Mesothelial cell of epicardium (in vitro differentiated cells): ENCODE measurements around the gene AOC2. TPM values are rescaled to one million over a fixed set of nuclear protein-coding genes. Genes with fewer than 3 reads are reported as not detected.
"Not testable (repeated sequence)": the region's sequence is repeated elsewhere in the genome, so short reads cannot be mapped to it uniquely, and the experiment has no call there.

ENCODE experiments used
- DNase-seq, 2 experiments: peaks; one replicate each; pipeline ENCODE4 v3.0.0; 2021; ENCODE audit warnings: low spot score in 2 of 2; ENCODE audit not compliant: unreplicated experiment in 2 of 2
- H3K27ac Mint-ChIP-seq: 2 replicates; pipeline ENCODE4 v1.8.0; 2021; ENCODE audit warnings: mixed read lengths
- H3K27me3 Mint-ChIP-seq: 2 replicates; pipeline ENCODE4 v1.8.0; 2021; ENCODE audit warnings: low read depth, mixed read lengths
- H3K36me3 Mint-ChIP-seq: 2 replicates; pipeline ENCODE4 v1.8.0; 2021; ENCODE audit warnings: mixed read lengths
- H3K4me1 Mint-ChIP-seq: 2 replicates; pipeline ENCODE4 v1.8.0; 2021; ENCODE audit warnings: mixed read lengths
- H3K4me3 Mint-ChIP-seq: 2 replicates; pipeline ENCODE4 v1.8.0; 2021; ENCODE audit warnings: mild to moderate bottlenecking, moderate library complexity, mixed read lengths
- H3K9me3 Mint-ChIP-seq: 2 replicates; pipeline ENCODE4 v1.8.0; 2021; ENCODE audit warnings: mixed read lengths
- CTCF ChIP-seq: fragments of 200-600 bp; sonication (generic); IDR thresholded peaks from one replicate; pipeline ENCODE4 v1.5.0; 2021; ENCODE audit warnings: antibody characterized with exemption; ENCODE audit not compliant: unreplicated experiment
- total RNA-seq: library from RNA; stranded (reverse); gene quantifications from 3 replicates; pipeline ENCODE4 v1.2.1, GENCODE V29; 2021

The AOC2 gene
- total RNA-seq, 1 donor from 2014 or later: 3.4 TPM

DNA sequence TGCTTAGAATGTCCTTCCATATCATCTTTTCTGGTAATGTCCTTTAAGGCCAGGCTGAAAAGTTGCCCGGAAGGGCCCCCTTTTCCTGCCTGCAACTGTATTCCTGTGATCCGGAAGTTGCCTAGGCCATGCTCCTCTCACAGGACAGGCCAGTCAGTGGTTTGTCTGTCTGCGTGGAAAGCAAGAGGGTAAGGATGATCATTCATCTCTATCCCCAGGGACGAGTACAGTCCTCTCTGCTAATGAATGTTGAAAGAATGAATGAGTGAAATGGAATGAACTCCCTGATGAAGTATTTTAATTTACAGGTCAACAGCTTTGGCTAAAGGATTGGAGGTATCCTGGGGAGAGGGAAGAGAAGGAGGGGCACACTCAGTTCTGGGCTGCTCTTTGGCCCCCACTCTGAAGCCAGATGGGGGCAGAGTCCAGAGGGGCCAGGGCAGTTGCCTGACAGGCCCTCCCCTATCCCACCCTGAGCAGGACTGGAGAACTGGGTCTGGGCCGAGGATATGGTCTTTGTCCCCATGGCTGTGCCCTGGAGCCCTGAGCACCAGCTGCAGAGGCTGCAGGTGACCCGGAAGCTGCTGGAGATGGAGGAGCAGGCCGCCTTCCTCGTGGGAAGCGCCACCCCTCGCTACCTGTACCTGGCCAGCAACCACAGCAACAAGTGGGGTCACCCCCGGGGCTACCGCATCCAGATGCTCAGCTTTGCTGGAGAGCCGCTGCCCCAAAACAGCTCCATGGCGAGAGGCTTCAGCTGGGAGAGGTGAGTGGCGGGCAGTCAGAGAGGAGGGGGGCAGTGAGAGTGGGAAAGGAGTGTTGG is 9.8 kb downstream of the AOC2 start:
- Mint-ChIP-seq H3K4me1 (no peaks in the 10 kb centered on the region), H3K4me3 (no peak overlapping the region), H3K27ac (no peak overlapping the region), H3K9me3 (no peaks in the 10 kb centered on the region), H3K27me3 (peaks cover 5% of the 10 kb centered on the region), H3K36me3 (no peaks in the 10 kb centered on the region)
- TF ChIP-seq CTCF: no peak
- no peak for DNase-seq

DNA sequence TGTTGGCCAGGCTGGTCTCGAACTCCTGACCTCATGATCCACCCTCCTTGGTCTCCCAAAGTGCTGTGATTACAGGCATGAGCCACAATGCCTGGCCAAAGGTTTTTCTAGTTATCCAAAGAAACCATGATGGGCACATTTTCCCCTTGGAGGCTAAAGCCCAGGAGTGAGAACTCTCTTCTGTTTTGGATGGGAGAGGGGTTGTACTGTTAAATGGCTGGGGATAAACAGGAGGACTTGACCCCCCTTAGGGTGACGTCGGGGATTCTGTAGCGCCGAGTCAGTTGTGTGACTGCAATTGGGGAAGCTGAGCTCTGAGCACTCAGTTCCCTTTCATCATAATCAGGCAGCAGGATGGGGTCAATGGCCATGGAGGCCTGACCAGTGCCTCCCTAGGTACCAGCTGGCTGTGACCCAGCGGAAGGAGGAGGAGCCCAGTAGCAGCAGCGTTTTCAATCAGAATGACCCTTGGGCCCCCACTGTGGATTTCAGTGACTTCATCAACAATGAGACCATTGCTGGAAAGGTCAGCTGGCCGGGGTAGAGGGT is 10.7 kb downstream of the AOC2 start:
- Mint-ChIP-seq H3K36me3 (no peaks in the 10 kb centered on the region), H3K27me3 (peaks cover 3% of the 10 kb centered on the region), H3K9me3 (no peaks in the 10 kb centered on the region), H3K4me1 (no peaks in the 10 kb centered on the region), H3K4me3 (no peak overlapping the region), H3K27ac (no peak overlapping the region)
- no peak for DNase-seq
- no peak for TF ChIP-seq CTCF

DNA sequence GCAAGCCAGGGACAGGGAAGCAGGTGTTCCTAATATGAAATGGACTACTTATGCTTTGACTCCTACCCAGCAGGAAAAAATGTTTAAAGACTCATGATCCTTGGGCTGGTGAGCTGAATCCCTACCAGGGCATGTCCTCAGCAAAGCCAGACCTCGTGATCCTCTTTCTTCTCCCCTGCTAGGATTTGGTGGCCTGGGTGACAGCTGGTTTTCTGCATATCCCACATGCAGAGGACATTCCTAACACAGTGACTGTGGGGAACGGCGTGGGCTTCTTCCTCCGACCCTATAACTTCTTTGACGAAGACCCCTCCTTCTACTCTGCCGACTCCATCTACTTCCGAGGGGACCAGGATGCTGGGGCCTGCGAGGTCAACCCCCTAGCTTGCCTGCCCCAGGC is 11.7 kb downstream of the AOC2 start:
- H3K9me3 Mint-ChIP-seq, H3K27ac Mint-ChIP-seq, H3K4me3 Mint-ChIP-seq, DNase-seq, H3K27me3 Mint-ChIP-seq, H3K36me3 Mint-ChIP-seq, H3K4me1 Mint-ChIP-seq: not testable (repeated sequence)

GRCh38 chr17:42856516-42856915 is 12.1 kb downstream of the AOC2 start:
- H3K9me3 Mint-ChIP-seq, H3K36me3 Mint-ChIP-seq, DNase-seq, H3K4me3 Mint-ChIP-seq, H3K27ac Mint-ChIP-seq, H3K4me1 Mint-ChIP-seq, H3K27me3 Mint-ChIP-seq: not testable (repeated sequence)

DNA sequence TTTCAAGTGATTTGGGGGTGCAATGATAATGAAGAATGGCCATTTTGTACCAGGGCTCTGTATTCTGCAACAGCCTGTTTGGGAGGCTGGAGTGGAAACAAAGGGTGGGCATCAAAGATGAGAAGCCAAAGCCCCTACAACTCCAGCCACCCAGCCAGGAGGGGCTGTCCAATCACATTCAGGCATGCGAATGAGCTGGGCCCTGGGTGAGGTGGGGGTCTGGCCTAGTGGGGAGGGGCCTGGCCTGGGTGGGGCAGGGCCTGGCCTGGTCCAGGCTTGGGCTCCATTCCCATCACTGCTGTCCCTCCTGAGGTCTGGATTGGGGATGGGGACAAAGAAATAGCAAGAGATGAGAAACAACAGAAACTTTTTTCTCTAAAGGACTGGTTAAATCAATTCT is 13.0 kb downstream of the AOC2 start:
- Mint-ChIP-seq H3K4me1 (no peaks in the 10 kb centered on the region), H3K36me3 (no peaks in the 10 kb centered on the region), H3K4me3 (no peak overlapping the region), H3K27ac (no peak overlapping the region), H3K27me3 (peaks cover 1% of the 10 kb centered on the region), H3K9me3 (peaks cover 3% of the 10 kb centered on the region)
- TF ChIP-seq CTCF: no peak
- no peak for DNase-seq

GRCh38 chr17:42865638-42866094 is 21.3 kb downstream of the AOC2 start:
- Mint-ChIP-seq H3K36me3 (no peaks in the 10 kb centered on the region), H3K4me3 (no peak overlapping the region), H3K27ac (no peak overlapping the region), H3K9me3 (peaks cover 13% of the 10 kb centered on the region), H3K4me1 (peaks cover 6% of the 10 kb centered on the region), H3K27me3 (peaks cover 11% of the 10 kb centered on the region)
- no peak for DNase-seq
- no peak for TF ChIP-seq CTCF
